NB4 (cell line): ENCODE measurements around the gene MARK3.

ENCODE experiments used
- CTCF ChIP-seq: IDR thresholded peaks from one replicate; pipeline ENCODE4 v1.5.1; 2012; ENCODE audit warnings: low read depth, low read length
- MAX ChIP-seq: IDR thresholded peaks from 2 replicates; pipeline ENCODE4 v1.6.1; 2011; ENCODE audit warnings: low read depth, low read length
- POLR2A ChIP-seq: IDR thresholded peaks from 2 replicates; pipeline ENCODE4 v1.6.1; 2011; ENCODE audit warnings: mild to moderate bottlenecking; ENCODE audit not compliant: insufficient read length; ENCODE audit errors: extremely low read depth

GRCh38 chr14:103362780-103363179 is 22.4 kb upstream of the MARK3 start:
- TF ChIP-seq CTCF: no peak
- TF ChIP-seq MAX: no peak
- no peak for TF ChIP-seq POLR2A
